Activated naive CD8-positive, alpha-beta T cell (primary cell): ENCODE results near the gene YIPF3.
"Not testable (repeated sequence)": the region's sequence is repeated elsewhere in the genome, so short reads cannot be mapped to it uniquely, and the experiment has no call there.

Experiments used
- H3K27ac Mint-ChIP-seq: one replicate; pipeline ENCODE4 v1.8.0; 2021; ENCODE audit warnings: mixed read lengths
- H3K27me3 Mint-ChIP-seq: one replicate; pipeline ENCODE4 v1.8.0; 2021; ENCODE audit warnings: mixed read lengths
- H3K36me3 Mint-ChIP-seq: one replicate; pipeline ENCODE4 v1.8.0; 2021; ENCODE audit warnings: mixed read lengths
- H3K4me1 Mint-ChIP-seq: one replicate; pipeline ENCODE4 v1.8.0; 2021; ENCODE audit warnings: low read depth, mixed read lengths
- H3K4me3 Mint-ChIP-seq: one replicate; pipeline ENCODE4 v1.8.0; 2021; ENCODE audit warnings: mild to moderate bottlenecking, mixed read lengths
- H3K9me3 Mint-ChIP-seq: one replicate; pipeline ENCODE4 v1.8.0; 2021; ENCODE audit warnings: low read depth, mixed read lengths

YIPF3 gene

GRCh38 chr6:43516697-43517504, at the start of gene YIPF3, which contains the start of gene POLR1C:
Gene YIPF3 (minus strand): TSS chr6:43516926. CDS start chr6:43516807, 119 bp downstream.
Gene POLR1C (plus strand): TSS chr6:43517089. CDS start chr6:43517110, 21 bp downstream.
- Mint-ChIP-seq H3K36me3 (peaks cover 6% of the 10 kb centered on the region), H3K4me1 (peaks cover 11% of the 10 kb centered on the region), H3K9me3 (no peaks in the 10 kb centered on the region), H3K27me3 (no peaks in the 10 kb centered on the region), H3K4me3 (no peak within 1 kb of the TSS), H3K27ac (no peak within 1 kb of the TSS)

GRCh38 chr6:43559328-43559727, 42.6 kb upstream of the YIPF3 start:
- Mint-ChIP-seq H3K27me3 (no peaks in the 10 kb centered on the region), H3K36me3 (peaks cover 12% of the 10 kb centered on the region), H3K4me3 (no peak overlapping the region), H3K9me3 (no peaks in the 10 kb centered on the region), H3K4me1 (no peaks in the 10 kb centered on the region), H3K27ac (no peak overlapping the region)

- H3K9me3 Mint-ChIP-seq, H3K4me1 Mint-ChIP-seq, H3K4me3 Mint-ChIP-seq, H3K27ac Mint-ChIP-seq, H3K27me3 Mint-ChIP-seq: not testable (repeated sequence)
- H3K36me3 Mint-ChIP-seq: peaks cover 14% of the 10 kb centered on the region
These were observed 40.9 kb upstream of the YIPF3 start for GRCh38 chr6:43557620-43558019.

GRCh38 chr6:43547222-43547621, 30.5 kb upstream of the YIPF3 start:
- Mint-ChIP-seq H3K27ac (no peak overlapping the region), H3K4me1 (no peaks in the 10 kb centered on the region), H3K4me3 (no peak overlapping the region), H3K27me3 (no peaks in the 10 kb centered on the region), H3K36me3 (peaks cover 14% of the 10 kb centered on the region), H3K9me3 (no peaks in the 10 kb centered on the region)

GRCh38 chr6:43544461-43544860, 27.7 kb upstream of the YIPF3 start:
- H3K4me3 Mint-ChIP-seq: no peak overlapping the region
- no peaks in the 10 kb centered on the region for H3K9me3 Mint-ChIP-seq
- H3K27ac Mint-ChIP-seq: no peak overlapping the region
- H3K4me1 Mint-ChIP-seq: no peaks in the 10 kb centered on the region
- peaks cover 10% of the 10 kb centered on the region for H3K36me3 Mint-ChIP-seq
- H3K27me3 Mint-ChIP-seq: no peaks in the 10 kb centered on the region

GRCh38 chr6:43541774-43542471, 25.2 kb upstream of the YIPF3 start:
- Mint-ChIP-seq H3K4me3 (no peak overlapping the region), H3K27ac (no peak overlapping the region), H3K9me3 (no peaks in the 10 kb centered on the region), H3K27me3 (no peaks in the 10 kb centered on the region), H3K36me3 (peaks cover 12% of the 10 kb centered on the region), H3K4me1 (no peaks in the 10 kb centered on the region)

- Mint-ChIP-seq H3K36me3 (peaks cover 12% of the 10 kb centered on the region), H3K4me3 (no peak overlapping the region), H3K27me3 (no peaks in the 10 kb centered on the region), H3K4me1 (no peaks in the 10 kb centered on the region), H3K27ac (no peak overlapping the region), H3K9me3 (no peaks in the 10 kb centered on the region)
These were observed 23.8 kb upstream of the YIPF3 start for GRCh38 chr6:43540507-43540906.

- H3K36me3 Mint-ChIP-seq: peaks cover 12% of the 10 kb centered on the region
- not testable (repeated sequence) for H3K27ac Mint-ChIP-seq, H3K9me3 Mint-ChIP-seq, H3K27me3 Mint-ChIP-seq, H3K4me1 Mint-ChIP-seq, H3K4me3 Mint-ChIP-seq
These were observed 22.7 kb upstream of the YIPF3 start for GRCh38 chr6:43539409-43539808.

- H3K9me3 Mint-ChIP-seq, H3K4me3 Mint-ChIP-seq, H3K4me1 Mint-ChIP-seq, H3K27ac Mint-ChIP-seq, H3K27me3 Mint-ChIP-seq: not testable (repeated sequence)
- peaks cover 12% of the 10 kb centered on the region for H3K36me3 Mint-ChIP-seq
These were observed 22.3 kb upstream of the YIPF3 start for GRCh38 chr6:43538986-43539385.

- Mint-ChIP-seq H3K9me3 (no peaks in the 10 kb centered on the region), H3K27ac (no peak overlapping the region), H3K36me3 (peaks cover 15% of the 10 kb centered on the region), H3K4me1 (no peaks in the 10 kb centered on the region), H3K4me3 (no peak overlapping the region), H3K27me3 (no peaks in the 10 kb centered on the region)
These were observed 15.5 kb upstream of the YIPF3 start for GRCh38 chr6:43532201-43532600.

- Mint-ChIP-seq H3K4me1 (peaks cover 6% of the 10 kb centered on the region), H3K27me3 (no peaks in the 10 kb centered on the region), H3K9me3 (no peaks in the 10 kb centered on the region), H3K4me3 (no peak overlapping the region), H3K27ac (no peak overlapping the region), H3K36me3 (peaks cover 12% of the 10 kb centered on the region)
These were observed 7.8 kb upstream of the YIPF3 start for GRCh38 chr6:43524483-43524961.

- H3K36me3 Mint-ChIP-seq: peaks cover 12% of the 10 kb centered on the region
- peak overlapping the region; percentile 34 for H3K27ac Mint-ChIP-seq
- H3K4me1 Mint-ChIP-seq: peaks cover 6% of the 10 kb centered on the region
- H3K9me3 Mint-ChIP-seq: no peaks in the 10 kb centered on the region
- no peaks in the 10 kb centered on the region for H3K27me3 Mint-ChIP-seq
- H3K4me3 Mint-ChIP-seq: no peak overlapping the region
These were observed 6.6 kb upstream of the YIPF3 start for GRCh38 chr6:43523284-43523683.

GRCh38 chr6:43522547-43523261, 6.0 kb upstream of the YIPF3 start:
- H3K9me3 Mint-ChIP-seq: no peaks in the 10 kb centered on the region
- H3K27me3 Mint-ChIP-seq: no peaks in the 10 kb centered on the region
- no peak overlapping the region for H3K4me3 Mint-ChIP-seq
- peaks cover 12% of the 10 kb centered on the region for H3K36me3 Mint-ChIP-seq
- H3K4me1 Mint-ChIP-seq: peaks cover 6% of the 10 kb centered on the region
- H3K27ac Mint-ChIP-seq: peak overlapping the region; percentile 34

GRCh38 chr6:43521836-43522235, 5.1 kb upstream of the YIPF3 start:
- Mint-ChIP-seq H3K4me1 (peaks cover 6% of the 10 kb centered on the region), H3K4me3 (no peak overlapping the region), H3K27ac (no peak overlapping the region), H3K9me3 (no peaks in the 10 kb centered on the region), H3K36me3 (peaks cover 12% of the 10 kb centered on the region), H3K27me3 (no peaks in the 10 kb centered on the region)

- peaks cover 8% of the 10 kb centered on the region for H3K36me3 Mint-ChIP-seq
- peaks cover 6% of the 10 kb centered on the region for H3K4me1 Mint-ChIP-seq
- H3K4me3 Mint-ChIP-seq: peak overlapping the region; percentile 20
- H3K27me3 Mint-ChIP-seq: no peaks in the 10 kb centered on the region
- H3K9me3 Mint-ChIP-seq: no peaks in the 10 kb centered on the region
- H3K27ac Mint-ChIP-seq: no peak overlapping the region
These were observed 3.4 kb upstream of the YIPF3 start for GRCh38 chr6:43520097-43520496.
